ENCODE data around the gene RAB34. TPM values are rescaled to one million over a fixed set of nuclear protein-coding genes. Genes with fewer than 3 reads are reported as not detected.
A peak's percentile ranks its signal among the peaks of the same experiment; 100 is the strongest.

Gene RAB34
- total and polyA plus RNA-seq, 4 donors = 30.0 to 111 (median 53.5) TPM

- H3K27ac ChIP-seq (ENCODE audit: low read depth, low read length) = peak overlapping the region; percentile 99
- peak in 2 of 6 donors; percentile 77 to 83 for DNase-seq (ENCODE audit: low read depth in 4 of 6, low spot score in 6 of 6)
- H3K27me3 ChIP-seq (ENCODE audit: control insufficient read depth, insufficient read depth, low read length) = no peaks in the 10 kb centered on the region
- WGBS (ENCODE audit: insufficient coverage) = no CpG with 5 or more reads among the region's 5 CpGs
- no peaks in the 10 kb centered on the region for H3K9me3 ChIP-seq (ENCODE audit: control insufficient read depth, insufficient read depth, low read length)
- H3K4me3 ChIP-seq (ENCODE audit: low read depth, low read length) = peak overlapping the region; percentile 84
- H3K4me1 ChIP-seq (ENCODE audit: control insufficient read depth, insufficient read depth, low read length) = peaks cover 94% of the 10 kb centered on the region
- H3K36me3 ChIP-seq (ENCODE audit: control insufficient read depth, insufficient read depth, low read length) = peaks cover 63% of the 10 kb centered on the region
These were observed 29.0 kb upstream of the RAB34 start for GRCh38 chr17:28746611-28747050.

- 69% methylated on average over 4 of the region's 4 CpGs for WGBS (ENCODE audit: insufficient coverage)
- DNase-seq (ENCODE audit: low read depth in 4 of 6, low spot score in 6 of 6) = no peak
These were observed 28.2 kb upstream of the RAB34 start for GRCh38 chr17:28745786-28746411.

DNA sequence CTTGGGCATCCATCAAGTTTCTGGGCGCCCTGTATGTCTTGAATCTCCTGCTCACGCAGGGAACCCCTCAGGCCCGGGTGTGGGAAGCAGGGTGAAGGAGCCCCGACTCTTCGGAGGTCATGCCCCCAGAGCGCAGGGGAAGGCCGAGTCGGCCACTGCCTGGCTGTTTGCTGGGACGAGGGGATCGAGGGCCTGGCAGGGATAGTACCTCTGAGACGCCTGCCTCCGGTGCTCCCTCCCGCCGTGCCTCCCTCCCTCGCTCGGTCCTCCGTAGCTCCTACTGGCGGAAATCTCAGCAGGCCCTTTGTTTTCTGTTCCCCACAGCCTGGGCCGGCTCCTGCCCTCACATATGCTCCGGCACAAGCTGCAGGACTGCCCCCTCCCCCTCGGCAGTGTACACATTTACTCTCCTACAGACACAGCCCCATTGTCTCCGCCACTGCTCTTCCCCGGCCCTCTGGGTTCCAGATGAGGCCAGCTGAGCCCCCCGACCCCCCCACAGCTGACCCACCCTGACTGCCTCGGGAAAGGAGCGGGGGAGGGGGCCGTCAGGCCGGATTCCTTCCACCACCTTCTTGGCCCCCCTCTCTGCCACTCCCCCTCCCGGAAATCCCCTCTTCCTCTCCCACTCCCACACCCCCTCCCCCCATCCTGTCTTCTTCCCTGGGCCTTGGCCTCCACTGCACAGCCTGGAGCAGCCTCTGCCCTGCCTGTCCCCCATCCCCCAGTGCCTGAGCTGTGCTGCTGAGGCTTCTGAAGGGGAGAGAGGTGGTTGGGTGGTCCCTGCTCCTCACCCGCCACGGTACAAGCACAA is 27.5 kb upstream of the RAB34 start:
- peak overlapping the region; percentile 84 for H3K4me3 ChIP-seq (ENCODE audit: low read depth, low read length)
- WGBS (ENCODE audit: insufficient coverage) = under 1% methylated on average over 28 of the region's 31 CpGs
- DNase-seq (ENCODE audit: low read depth in 4 of 6, low spot score in 6 of 6) = peak in 2 of 6 donors; percentile 87 to 91

More at GRCh38 chr17:28745786-28746411, 28.2 kb upstream of the RAB34 start:
- Histone ChIP-seq H3K27me3 (ENCODE audit: control insufficient read depth, insufficient read depth, low read length) (no peaks in the 10 kb centered on the region), H3K4me1 (ENCODE audit: control insufficient read depth, insufficient read depth, low read length) (peaks cover 95% of the 10 kb centered on the region), H3K4me3 (ENCODE audit: low read depth, low read length) (peak overlapping the region; percentile 84), H3K36me3 (ENCODE audit: control insufficient read depth, insufficient read depth, low read length) (peaks cover 61% of the 10 kb centered on the region), H3K27ac (ENCODE audit: low read depth, low read length) (peak overlapping the region; percentile 99), H3K9me3 (ENCODE audit: control insufficient read depth, insufficient read depth, low read length) (no peaks in the 10 kb centered on the region)

GRCh38 chr17:28744104-28744971 is 26.7 kb upstream of the RAB34 start:
- 0% methylated on average over 58 of the region's 61 CpGs for WGBS (ENCODE audit: insufficient coverage)
- peak in 2 of 6 donors; percentile 68 to 83 for DNase-seq (ENCODE audit: low read depth in 4 of 6, low spot score in 6 of 6)

More for the DNA sequence above, 27.5 kb upstream of the RAB34 start:
- H3K27ac ChIP-seq (ENCODE audit: low read depth, low read length) = peak overlapping the region; percentile 99
- H3K4me1 ChIP-seq (ENCODE audit: control insufficient read depth, insufficient read depth, low read length) = peaks cover 88% of the 10 kb centered on the region
- no peaks in the 10 kb centered on the region for H3K9me3 ChIP-seq (ENCODE audit: control insufficient read depth, insufficient read depth, low read length)
- H3K36me3 ChIP-seq (ENCODE audit: control insufficient read depth, insufficient read depth, low read length) = peaks cover 54% of the 10 kb centered on the region
- H3K27me3 ChIP-seq (ENCODE audit: control insufficient read depth, insufficient read depth, low read length) = no peaks in the 10 kb centered on the region

DNA sequence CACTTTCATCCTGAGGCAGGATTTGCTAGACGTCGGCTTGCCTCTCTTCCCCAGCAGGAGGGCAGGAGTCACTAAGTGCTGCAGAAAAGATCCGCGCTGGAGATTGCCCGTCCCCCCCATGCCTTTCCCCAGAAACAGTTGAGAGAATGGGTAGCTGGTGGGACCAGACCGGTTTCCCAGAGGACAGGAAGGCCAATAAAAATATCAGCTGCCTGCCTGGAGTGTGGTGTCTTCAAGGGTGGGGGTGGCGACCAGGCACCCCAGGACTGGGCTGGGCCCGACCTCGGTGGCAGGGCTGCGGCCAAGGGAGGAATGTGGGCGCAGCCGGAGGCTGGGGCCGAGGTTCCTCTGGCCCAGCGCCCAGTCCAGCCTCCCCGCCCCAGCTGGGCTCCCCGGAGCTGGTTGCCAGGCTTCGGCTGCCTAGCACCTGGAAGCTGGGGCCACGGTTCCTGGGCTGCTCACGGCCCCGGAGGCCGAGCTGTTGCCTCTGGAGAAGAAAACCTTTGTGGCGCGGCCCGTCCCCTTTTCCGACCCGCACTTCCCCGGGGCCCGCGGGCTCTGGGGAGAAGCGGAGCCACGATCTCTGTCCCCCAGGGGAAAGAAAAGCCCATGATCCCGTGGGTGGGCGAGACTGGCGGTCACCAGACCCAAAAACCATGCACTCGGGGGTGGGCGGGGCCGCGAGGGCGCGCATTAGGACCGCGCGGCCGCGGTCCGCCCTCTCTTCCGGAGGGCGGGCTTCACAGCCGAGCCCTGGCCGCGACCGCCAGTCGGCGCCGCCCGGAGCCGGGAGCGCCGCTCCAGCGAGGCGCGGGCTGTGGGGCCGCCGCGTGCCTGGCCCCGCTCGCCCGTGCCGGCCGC is 25.8 kb upstream of the RAB34 start, which contains the start of gene TRAF4:
TRAF4 (plus strand) TSS at position 769 of the 861 bp plus-strand sequence. CDS start 102 bp downstream, outside the sequence.
- Histone ChIP-seq H3K27ac (ENCODE audit: low read depth, low read length) (peak within 1 kb of the TSS; percentile 99), H3K4me3 (ENCODE audit: low read depth, low read length) (peak within 1 kb of the TSS; percentile 84), H3K4me1 (ENCODE audit: control insufficient read depth, insufficient read depth, low read length) (peaks cover 71% of the 10 kb centered on the region), H3K27me3 (ENCODE audit: control insufficient read depth, insufficient read depth, low read length) (no peaks in the 10 kb centered on the region), H3K9me3 (ENCODE audit: control insufficient read depth, insufficient read depth, low read length) (no peaks in the 10 kb centered on the region), H3K36me3 (ENCODE audit: control insufficient read depth, insufficient read depth, low read length) (peaks cover 45% of the 10 kb centered on the region)
- under 1% methylated on average over 66 of the region's 70 CpGs for WGBS (ENCODE audit: insufficient coverage)
- peak in 2 of 6 donors; percentile 94 to 95 for DNase-seq (ENCODE audit: low read depth in 4 of 6, low spot score in 6 of 6)

More at GRCh38 chr17:28744104-28744971, 26.7 kb upstream of the RAB34 start:
- Histone ChIP-seq H3K27me3 (ENCODE audit: control insufficient read depth, insufficient read depth, low read length) (no peaks in the 10 kb centered on the region), H3K4me3 (ENCODE audit: low read depth, low read length) (peak overlapping the region; percentile 84), H3K36me3 (ENCODE audit: control insufficient read depth, insufficient read depth, low read length) (peaks cover 48% of the 10 kb centered on the region), H3K9me3 (ENCODE audit: control insufficient read depth, insufficient read depth, low read length) (no peaks in the 10 kb centered on the region), H3K4me1 (ENCODE audit: control insufficient read depth, insufficient read depth, low read length) (peaks cover 80% of the 10 kb centered on the region), H3K27ac (ENCODE audit: low read depth, low read length) (peak overlapping the region; percentile 99)

DNA sequence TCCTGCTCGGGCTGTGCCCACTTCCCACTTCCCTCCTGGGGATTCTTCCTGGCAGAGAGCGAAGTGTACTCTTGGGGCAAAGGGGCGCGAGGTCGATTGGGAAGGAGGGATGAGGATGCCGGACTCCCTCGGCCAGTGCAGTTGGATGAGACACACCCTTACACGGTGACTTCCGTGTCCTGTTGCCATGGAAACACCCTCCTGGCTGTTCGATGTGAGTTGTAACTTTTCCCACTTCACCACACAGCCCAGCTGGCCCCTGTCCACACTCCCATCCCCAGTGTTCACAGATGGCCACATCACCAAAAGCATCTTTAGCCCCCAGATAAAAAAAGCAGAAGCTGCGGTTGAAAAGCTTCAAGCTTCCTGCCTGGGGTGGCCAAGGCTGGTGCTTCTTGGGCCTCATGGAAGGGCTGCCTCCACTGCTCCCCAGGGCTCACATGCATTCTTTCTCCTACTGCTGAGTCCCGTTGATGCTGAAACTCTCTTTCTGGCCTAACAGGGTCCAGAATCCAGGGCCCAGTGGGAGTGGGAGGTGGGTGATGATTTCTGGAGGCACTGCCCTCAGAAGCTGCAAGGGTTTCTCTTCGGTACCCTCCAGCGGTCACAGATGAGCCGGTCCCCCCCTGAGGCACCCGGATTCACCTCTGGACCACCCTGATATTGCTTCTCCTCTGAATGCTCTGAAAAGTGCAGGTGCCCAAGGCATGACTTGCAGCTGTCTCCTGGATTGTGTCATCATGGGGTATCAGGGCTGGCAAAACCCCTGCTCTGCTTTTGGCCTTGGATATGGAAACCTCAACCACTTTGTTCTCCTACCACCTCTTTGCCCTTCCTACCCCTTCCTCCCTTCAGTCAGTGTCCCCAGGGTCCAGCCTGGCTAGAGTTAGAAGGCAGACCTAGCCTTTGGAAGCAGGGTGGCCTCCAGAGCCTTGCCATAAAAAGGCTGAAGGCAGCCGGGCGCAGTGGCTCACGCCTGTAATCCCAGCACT is 24.0 kb upstream of the RAB34 start:
- Histone ChIP-seq H3K4me1 (ENCODE audit: control insufficient read depth, insufficient read depth, low read length) (peaks cover 53% of the 10 kb centered on the region), H3K27me3 (ENCODE audit: control insufficient read depth, insufficient read depth, low read length) (no peaks in the 10 kb centered on the region)

GRCh38 chr17:28740406-28741357 is 23.0 kb upstream of the RAB34 start:
- no peak overlapping the region for H3K27ac ChIP-seq (ENCODE audit: low read depth, low read length)
- 88% methylated on average over 9 of the region's 10 CpGs for WGBS (ENCODE audit: insufficient coverage)
- H3K27me3 ChIP-seq (ENCODE audit: control insufficient read depth, insufficient read depth, low read length) = no peaks in the 10 kb centered on the region
- H3K4me3 ChIP-seq (ENCODE audit: low read depth, low read length) = no peak overlapping the region
- H3K4me1 ChIP-seq (ENCODE audit: control insufficient read depth, insufficient read depth, low read length) = peaks cover 43% of the 10 kb centered on the region
- H3K36me3 ChIP-seq (ENCODE audit: control insufficient read depth, insufficient read depth, low read length) = peaks cover 26% of the 10 kb centered on the region
- no peak for DNase-seq (ENCODE audit: low read depth in 4 of 6, low spot score in 6 of 6)
- no peaks in the 10 kb centered on the region for H3K9me3 ChIP-seq (ENCODE audit: control insufficient read depth, insufficient read depth, low read length)

More for the DNA sequence above, 24.0 kb upstream of the RAB34 start:
- DNase-seq (ENCODE audit: low read depth in 4 of 6, low spot score in 6 of 6) = no peak
- 53% methylated on average over 7 of the region's 19 CpGs for WGBS (ENCODE audit: insufficient coverage)
- H3K4me3 ChIP-seq (ENCODE audit: low read depth, low read length) = no peak overlapping the region
- H3K27ac ChIP-seq (ENCODE audit: low read depth, low read length) = no peak overlapping the region
- H3K9me3 ChIP-seq (ENCODE audit: control insufficient read depth, insufficient read depth, low read length) = no peaks in the 10 kb centered on the region
- peaks cover 36% of the 10 kb centered on the region for H3K36me3 ChIP-seq (ENCODE audit: control insufficient read depth, insufficient read depth, low read length)

Measured in spinal cord (tissue), 10 donors.